ENCODE measurements around the gene C12orf57. TPM values are rescaled to one million over a fixed set of nuclear protein-coding genes. Genes with fewer than 3 reads are reported as not detected.

C12orf57 gene
- total RNA-seq, 2 donors from 2014 or later, result 114 to 206 TPM

- Histone ChIP-seq H3K27ac (peak within 1 kb of the TSS; percentile 90), H3K36me3 (no peaks in the 10 kb centered on the region), H3K27me3 (no peaks in the 10 kb centered on the region), H3K9me3 (no peaks in the 10 kb centered on the region), H3K4me3 (peak within 1 kb of the TSS; percentile 74), H3K9ac (ENCODE audit: low read depth in 2 of 2, low read length in 2 of 2) (peak within 1 kb of the TSS; percentile 87 to 97), H3K4me1 (peaks cover 14% of the 10 kb centered on the region)
- intact Hi-C loops (cut with DNase I), result no loop called here
- no peak for TF ChIP-seq CTCF (IDR thresholded peaks at IDR 0.05)
- DNase-seq, result peak; percentile 79
Measured at GRCh38 chr12:6927379-6928021, 16.3 kb upstream of the C12orf57 start, which contains the start of gene ATN1. ATN1 (plus strand) TSS chr12:6927959; CDS start chr12:6934002, 6,043 bp downstream.

- intact Hi-C loops (cut with DNase I), result no loop called here
- no peak for DNase-seq
- no peak for TF ChIP-seq CTCF (IDR thresholded peaks at IDR 0.05)
- no peaks in the 10 kb centered on the region for H3K36me3 ChIP-seq
- no peaks in the 10 kb centered on the region for H3K9me3 ChIP-seq
- H3K27me3 ChIP-seq, result no peaks in the 10 kb centered on the region
- H3K4me3 ChIP-seq, result peak overlapping the region; percentile 74
- H3K4me1 ChIP-seq, result peaks cover 14% of the 10 kb centered on the region
- H3K9ac ChIP-seq (ENCODE audit: low read depth in 2 of 2, low read length in 2 of 2), result peak overlapping the region; percentile 87 to 97
- H3K27ac ChIP-seq, result peak overlapping the region; percentile 81
Measured at GRCh38 chr12:6928022-6928702, 15.7 kb upstream of the C12orf57 start.

- Histone ChIP-seq H3K36me3 (no peaks in the 10 kb centered on the region), H3K9me3 (no peaks in the 10 kb centered on the region), H3K27ac (peak overlapping the region; percentile 81), H3K27me3 (no peaks in the 10 kb centered on the region), H3K4me1 (peaks cover 18% of the 10 kb centered on the region), H3K9ac (ENCODE audit: low read depth in 2 of 2, low read length in 2 of 2) (peak overlapping the region; percentile 84 to 97), H3K4me3 (peak overlapping the region; percentile 74)
- no peak for DNase-seq
- intact Hi-C loops (cut with DNase I), result no loop called here
- no peak for TF ChIP-seq CTCF (IDR thresholded peaks at IDR 0.05)
Measured at GRCh38 chr12:6928703-6929407, 15.0 kb upstream of the C12orf57 start.

GRCh38 chr12:6929466-6930452, 14.1 kb upstream of the C12orf57 start:
- H3K4me1 ChIP-seq, result peaks cover 18% of the 10 kb centered on the region
- peak overlapping the region; percentile 81 for H3K27ac ChIP-seq
- H3K27me3 ChIP-seq, result no peaks in the 10 kb centered on the region
- intact Hi-C loops (cut with DNase I), result no loop called here
- H3K9me3 ChIP-seq, result no peaks in the 10 kb centered on the region
- H3K4me3 ChIP-seq, result peak overlapping the region; percentile 74
- TF ChIP-seq CTCF (IDR thresholded peaks at IDR 0.05), result no peak
- H3K36me3 ChIP-seq, result no peaks in the 10 kb centered on the region
- H3K9ac ChIP-seq (ENCODE audit: low read depth in 2 of 2, low read length in 2 of 2), result peak overlapping the region; percentile 84 to 97
- no peak for DNase-seq

GRCh38 chr12:6932766-6933165, 11.1 kb upstream of the C12orf57 start:
- no peak for TF ChIP-seq CTCF (IDR thresholded peaks at IDR 0.05)
- no peaks in the 10 kb centered on the region for H3K9me3 ChIP-seq
- H3K27me3 ChIP-seq, result no peaks in the 10 kb centered on the region
- H3K9ac ChIP-seq (ENCODE audit: low read depth in 2 of 2, low read length in 2 of 2), result no peak overlapping the region
- DNase-seq, result no peak
- no peaks in the 10 kb centered on the region for H3K36me3 ChIP-seq
- peaks cover 9% of the 10 kb centered on the region for H3K4me1 ChIP-seq
- no peak overlapping the region for H3K4me3 ChIP-seq
- no peak overlapping the region for H3K27ac ChIP-seq
- intact Hi-C loops (cut with DNase I), result no loop called here

All from colonic mucosa (tissue), 4 donors.